ENCODE measurements around the gene ZEB2.

Gene ZEB2

GRCh38 chr2:144511226-144511810 lies 8.6 kb downstream of the ZEB2 start:
- Mint-ChIP-seq H3K27ac (no peak overlapping the region), H3K27me3 (no peaks in the 10 kb centered on the region), H3K4me3 (peak overlapping the region; percentile 76), H3K4me1 (peaks cover 88% of the 10 kb centered on the region), H3K36me3 (peaks cover 10% of the 10 kb centered on the region), H3K9me3 (no peaks in the 10 kb centered on the region)
- ATAC-seq = no peak

- no peaks in the 10 kb centered on the region for H3K27me3 Mint-ChIP-seq
- H3K36me3 Mint-ChIP-seq = peaks cover 7% of the 10 kb centered on the region
- H3K4me3 Mint-ChIP-seq = peak overlapping the region; percentile 76
- H3K9me3 Mint-ChIP-seq = no peaks in the 10 kb centered on the region
- ATAC-seq = peak; percentile 86
- H3K4me1 Mint-ChIP-seq = peaks cover 93% of the 10 kb centered on the region
- no peak overlapping the region for H3K27ac Mint-ChIP-seq
Measured at GRCh38 chr2:144510294-144510991, 9.5 kb downstream of the ZEB2 start.

GRCh38 chr2:144509879-144510221 lies 10.1 kb downstream of the ZEB2 start:
- peaks cover 93% of the 10 kb centered on the region for H3K4me1 Mint-ChIP-seq
- no peaks in the 10 kb centered on the region for H3K27me3 Mint-ChIP-seq
- H3K27ac Mint-ChIP-seq = no peak overlapping the region
- no peak for ATAC-seq
- H3K9me3 Mint-ChIP-seq = no peaks in the 10 kb centered on the region
- H3K36me3 Mint-ChIP-seq = peaks cover 13% of the 10 kb centered on the region
- H3K4me3 Mint-ChIP-seq = no peak overlapping the region

- Mint-ChIP-seq H3K27ac (no peak overlapping the region), H3K36me3 (peaks cover 16% of the 10 kb centered on the region), H3K27me3 (no peaks in the 10 kb centered on the region)
Measured at GRCh38 chr2:144509001-144509878, 10.7 kb downstream of the ZEB2 start.

GRCh38 chr2:144508172-144508851 lies 11.6 kb downstream of the ZEB2 start:
- Mint-ChIP-seq H3K27me3 (no peaks in the 10 kb centered on the region), H3K27ac (no peak overlapping the region), H3K4me3 (peak overlapping the region; percentile 56), H3K36me3 (peaks cover 14% of the 10 kb centered on the region), H3K4me1 (peaks cover 88% of the 10 kb centered on the region), H3K9me3 (no peaks in the 10 kb centered on the region)
- peak; percentile 51 for ATAC-seq

More at GRCh38 chr2:144509001-144509878, 10.7 kb downstream of the ZEB2 start:
- Mint-ChIP-seq H3K4me3 (peak overlapping the region; percentile 18), H3K9me3 (no peaks in the 10 kb centered on the region), H3K4me1 (peaks cover 93% of the 10 kb centered on the region)
- no peak for ATAC-seq

GRCh38 chr2:144507441-144508171 lies 12.3 kb downstream of the ZEB2 start:
- H3K4me1 Mint-ChIP-seq = peaks cover 81% of the 10 kb centered on the region
- ATAC-seq = no peak
- H3K27ac Mint-ChIP-seq = no peak overlapping the region
- peak overlapping the region; percentile 24 for H3K4me3 Mint-ChIP-seq
- H3K9me3 Mint-ChIP-seq = no peaks in the 10 kb centered on the region
- H3K36me3 Mint-ChIP-seq = peaks cover 14% of the 10 kb centered on the region
- no peaks in the 10 kb centered on the region for H3K27me3 Mint-ChIP-seq

GRCh38 chr2:144505245-144505831 lies 14.6 kb downstream of the ZEB2 start:
- peak; percentile 66 for ATAC-seq
- Mint-ChIP-seq H3K4me1 (peaks cover 58% of the 10 kb centered on the region), H3K36me3 (peaks cover 22% of the 10 kb centered on the region), H3K4me3 (no peak overlapping the region), H3K27ac (peak overlapping the region; percentile 66), H3K9me3 (no peaks in the 10 kb centered on the region), H3K27me3 (no peaks in the 10 kb centered on the region)

- ATAC-seq = no peak
- H3K4me3 Mint-ChIP-seq = no peak overlapping the region
Measured at GRCh38 chr2:144504218-144504641, 15.7 kb downstream of the ZEB2 start.

GRCh38 chr2:144503242-144503641 lies 16.7 kb downstream of the ZEB2 start:
- no peak for ATAC-seq
- peaks cover 41% of the 10 kb centered on the region for H3K4me1 Mint-ChIP-seq
- H3K9me3 Mint-ChIP-seq = no peaks in the 10 kb centered on the region
- H3K4me3 Mint-ChIP-seq = no peak overlapping the region
- H3K27me3 Mint-ChIP-seq = no peaks in the 10 kb centered on the region
- no peak overlapping the region for H3K27ac Mint-ChIP-seq
- peaks cover 29% of the 10 kb centered on the region for H3K36me3 Mint-ChIP-seq

More at GRCh38 chr2:144504218-144504641, 15.7 kb downstream of the ZEB2 start:
- peaks cover 50% of the 10 kb centered on the region for H3K4me1 Mint-ChIP-seq
- no peaks in the 10 kb centered on the region for H3K9me3 Mint-ChIP-seq
- H3K27ac Mint-ChIP-seq = peak overlapping the region; percentile 66
- peaks cover 22% of the 10 kb centered on the region for H3K36me3 Mint-ChIP-seq
- H3K27me3 Mint-ChIP-seq = no peaks in the 10 kb centered on the region

- Mint-ChIP-seq H3K4me1 (peaks cover 32% of the 10 kb centered on the region), H3K9me3 (no peaks in the 10 kb centered on the region), H3K36me3 (peaks cover 31% of the 10 kb centered on the region), H3K4me3 (no peak overlapping the region), H3K27me3 (no peaks in the 10 kb centered on the region), H3K27ac (no peak overlapping the region)
- ATAC-seq = no peak
Measured at GRCh38 chr2:144502369-144502768, 17.6 kb downstream of the ZEB2 start.

- Mint-ChIP-seq H3K4me3 (no peak overlapping the region), H3K36me3 (peaks cover 36% of the 10 kb centered on the region), H3K27me3 (no peaks in the 10 kb centered on the region), H3K9me3 (no peaks in the 10 kb centered on the region), H3K4me1 (peaks cover 34% of the 10 kb centered on the region), H3K27ac (no peak overlapping the region)
- no peak for ATAC-seq
Measured at GRCh38 chr2:144501627-144502026, 18.3 kb downstream of the ZEB2 start.

- no peak overlapping the region for H3K27ac Mint-ChIP-seq
- H3K4me3 Mint-ChIP-seq = no peak overlapping the region
- no peak for ATAC-seq
- no peaks in the 10 kb centered on the region for H3K27me3 Mint-ChIP-seq
- H3K36me3 Mint-ChIP-seq = peaks cover 36% of the 10 kb centered on the region
- H3K9me3 Mint-ChIP-seq = no peaks in the 10 kb centered on the region
- peaks cover 34% of the 10 kb centered on the region for H3K4me1 Mint-ChIP-seq
Measured at GRCh38 chr2:144501118-144501517, 18.8 kb downstream of the ZEB2 start.

- peaks cover 41% of the 10 kb centered on the region for H3K36me3 Mint-ChIP-seq
- no peak overlapping the region for H3K4me3 Mint-ChIP-seq
- H3K27ac Mint-ChIP-seq = no peak overlapping the region
- no peaks in the 10 kb centered on the region for H3K9me3 Mint-ChIP-seq
- peaks cover 36% of the 10 kb centered on the region for H3K4me1 Mint-ChIP-seq
- H3K27me3 Mint-ChIP-seq = no peaks in the 10 kb centered on the region
- ATAC-seq = no peak
Measured at GRCh38 chr2:144500563-144500962, 19.4 kb downstream of the ZEB2 start.

- H3K9me3 Mint-ChIP-seq = no peaks in the 10 kb centered on the region
- no peak for ATAC-seq
- H3K4me1 Mint-ChIP-seq = peaks cover 33% of the 10 kb centered on the region
- no peak overlapping the region for H3K27ac Mint-ChIP-seq
- H3K27me3 Mint-ChIP-seq = no peaks in the 10 kb centered on the region
- H3K36me3 Mint-ChIP-seq = peaks cover 28% of the 10 kb centered on the region
- H3K4me3 Mint-ChIP-seq = no peak overlapping the region
Measured at GRCh38 chr2:144498277-144498676, 21.6 kb downstream of the ZEB2 start.

Measured in stimulated activated memory B cell treated with anti-CD40 and anti-IgM and Interleukin-4, amounts not matched to agents 10 μg/mL and 1 μg/mL and 100 μg/mL, for 72 hours (primary cell).